Measurements from ENCODE around the gene NOP58.
"Not testable (repeated sequence)": the region's sequence is repeated elsewhere in the genome, so short reads cannot be mapped to it uniquely, and the experiment has no call there.

Gene NOP58

GRCh38 chr2:202265467-202266277 lies at the start of gene NOP58:
NOP58 (plus strand) TSS chr2:202265763; CDS start chr2:202265942, 179 bp downstream.
- peak; percentile 64 for DNase-seq

GRCh38 chr2:202221873-202222272 lies 43.7 kb upstream of the NOP58 start:
- DNase-seq = no peak

- DNase-seq = no peak
Measured at GRCh38 chr2:202237787-202238233, 27.8 kb upstream of the NOP58 start.

GRCh38 chr2:202238234-202239197 lies 27.0 kb upstream of the NOP58 start, which contains the start of gene SUMO1:
SUMO1 (minus strand) TSS chr2:202238597; CDS start chr2:202238451, 146 bp downstream.
- peak; percentile 54 for DNase-seq

GRCh38 chr2:202247710-202248109 lies 17.9 kb upstream of the NOP58 start:
- not testable (repeated sequence) for DNase-seq

- no peak for DNase-seq
Measured at GRCh38 chr2:202249521-202250253, 15.9 kb upstream of the NOP58 start.

- DNase-seq = no peak
Measured at GRCh38 chr2:202251494-202251893, 14.1 kb upstream of the NOP58 start.

GRCh38 chr2:202261531-202261930 lies 4.0 kb upstream of the NOP58 start:
- no peak for DNase-seq

GRCh38 chr2:202267495-202267894 lies 1.9 kb downstream of the NOP58 start:
- DNase-seq = no peak

- no peak for DNase-seq
Measured at GRCh38 chr2:202269585-202269984, 4.0 kb downstream of the NOP58 start.

- DNase-seq = no peak
Measured at GRCh38 chr2:202270487-202270886, 4.9 kb downstream of the NOP58 start.

GRCh38 chr2:202276078-202276720 lies 10.6 kb downstream of the NOP58 start:
- not testable (repeated sequence) for DNase-seq

- no peak for DNase-seq
Measured at GRCh38 chr2:202278036-202278760, 12.6 kb downstream of the NOP58 start.

GRCh38 chr2:202278944-202279343 lies 13.4 kb downstream of the NOP58 start:
- no peak for DNase-seq

GRCh38 chr2:202286595-202286994 lies 21.0 kb downstream of the NOP58 start:
- no peak for DNase-seq

GRCh38 chr2:202289394-202290204 lies 24.0 kb downstream of the NOP58 start:
- DNase-seq = no peak

- DNase-seq = no peak
Measured at GRCh38 chr2:202290316-202290715, 24.8 kb downstream of the NOP58 start.

GRCh38 chr2:202290970-202291369 lies 25.4 kb downstream of the NOP58 start:
- no peak for DNase-seq

- no peak for DNase-seq
Measured at GRCh38 chr2:202299712-202300111, 34.1 kb downstream of the NOP58 start.

GRCh38 chr2:202306034-202306433 lies 40.5 kb downstream of the NOP58 start:
- no peak for DNase-seq

GRCh38 chr2:202307690-202308089 lies 42.1 kb downstream of the NOP58 start:
- DNase-seq = no peak

Data from NCI-H2081 treated with DMSO at 0.1 percent for 48 hours (cell line).